Mesenchymal stem cell (in vitro differentiated cells and primary cell): ENCODE results near the gene ALOX5AP.

Experiments
- DNase-seq: peaks from one replicate; pipeline ENCODE4 v3.0.0-alpha.2; 2013
- H2AFZ ChIP-seq: one replicate; pipeline ENCODE4 v1.6.1; 2013; ENCODE audit warnings: low read depth, mild to moderate bottlenecking, control low read depth, inconsistent platforms, low read length, moderate library complexity
- H2AK5ac ChIP-seq: 2 replicates; pipeline ENCODE4 v1.6.1; 2013; ENCODE audit warnings: low read length, moderate library complexity, mild to moderate bottlenecking, inconsistent platforms; ENCODE audit not compliant: severe bottlenecking
- H2BK120ac ChIP-seq: one replicate; pipeline ENCODE4 v1.6.1; 2013; ENCODE audit warnings: low read depth, mild to moderate bottlenecking, inconsistent platforms, low read length, moderate library complexity
- H2BK12ac ChIP-seq, 2 experiments: one replicate each; pipeline ENCODE4 v1.6.1; 2013; ENCODE audit warnings: inconsistent platforms in 2 of 2, low read length in 2 of 2, mild to moderate bottlenecking in 2 of 2, moderate library complexity in 2 of 2, control low read depth in 1 of 2
- H2BK15ac ChIP-seq: one replicate; pipeline ENCODE4 v1.6.1; 2013; ENCODE audit warnings: mild to moderate bottlenecking, low read depth, inconsistent platforms; ENCODE audit not compliant: poor library complexity, severe bottlenecking
- H2BK5ac ChIP-seq: 2 replicates; pipeline ENCODE4 v1.6.1; 2013; ENCODE audit warnings: low read depth, mild to moderate bottlenecking, low read length, control low read depth, inconsistent platforms; ENCODE audit not compliant: poor library complexity, severe bottlenecking
- H3K14ac ChIP-seq, 2 experiments: one replicate each; pipeline ENCODE4 v1.6.1; 2013; ENCODE audit warnings: inconsistent platforms in 2 of 2, low read length in 2 of 2, control low read depth in 1 of 2, mild to moderate bottlenecking in 1 of 2, moderate library complexity in 1 of 2
- H3K18ac ChIP-seq, 2 experiments: one replicate each; pipeline ENCODE4 v1.6.1; 2013; ENCODE audit warnings: inconsistent platforms in 2 of 2, low read length in 2 of 2, control low read depth in 1 of 2, low read depth in 1 of 2, mild to moderate bottlenecking in 1 of 2
- H3K23ac ChIP-seq, 2 experiments: one replicate each; pipeline ENCODE4 v1.6.1; 2013; ENCODE audit warnings: inconsistent platforms in 2 of 2, low read length in 2 of 2, mild to moderate bottlenecking in 2 of 2, moderate library complexity in 2 of 2, control low read depth in 1 of 2
- H3K27ac ChIP-seq: 2 replicates; pipeline ENCODE4 v1.5.1; 2013; ENCODE audit warnings: mild to moderate bottlenecking, moderate library complexity, low read length, control low read depth, inconsistent platforms; ENCODE audit not compliant: poor library complexity, severe bottlenecking
- H3K27me3 ChIP-seq, 2 experiments: 2 replicates each; pipeline versions ENCODE4 v1.6.1 to v1.7.0; 2013; ENCODE audit warnings: low read length in 2 of 2, mild to moderate bottlenecking in 2 of 2, moderate library complexity in 2 of 2, control low read depth in 1 of 2, inconsistent platforms in 1 of 2; ENCODE audit not compliant: control insufficient read depth in 1 of 2, insufficient read depth in 1 of 2
- H3K36me3 ChIP-seq, 2 experiments: 2 replicates each; pipeline versions ENCODE4 v1.6.1 to v1.7.0; 2013; ENCODE audit warnings: low read length in 2 of 2, control low read depth in 1 of 2, inconsistent platforms in 1 of 2, low read depth in 1 of 2, mild to moderate bottlenecking in 1 of 2; ENCODE audit not compliant: insufficient read depth in 2 of 2, control insufficient read depth in 1 of 2
- H3K4ac ChIP-seq, 2 experiments: one replicate each; pipeline ENCODE4 v1.6.1; 2013; ENCODE audit warnings: inconsistent platforms in 2 of 2, low read length in 2 of 2, mild to moderate bottlenecking in 2 of 2, moderate library complexity in 2 of 2, control low read depth in 1 of 2, low read depth in 1 of 2
- H3K4me1 ChIP-seq: 2 replicates; pipeline ENCODE4 v1.6.1; 2013; ENCODE audit warnings: low read depth, low read length, control low read depth; ENCODE audit not compliant: control insufficient read depth, insufficient read depth
- H3K4me2 ChIP-seq: 2 replicates; pipeline ENCODE4 v1.6.1; 2013; ENCODE audit warnings: low read length, mild to moderate bottlenecking, inconsistent platforms; ENCODE audit not compliant: poor library complexity, severe bottlenecking
- H3K4me3 ChIP-seq, 2 experiments: 2 replicates each; pipeline versions ENCODE4 v1.5.1 to v1.7.0; 2013; ENCODE audit warnings: low read length in 2 of 2, mild to moderate bottlenecking in 2 of 2, control low read depth in 1 of 2, low read depth in 1 of 2; ENCODE audit not compliant: insufficient read depth in 1 of 2
- H3K79me1 ChIP-seq: replicated peaks from 2 replicates; pipeline ENCODE4 v1.6.1; 2013; ENCODE audit warnings: mild to moderate bottlenecking, control low read depth, low read length, inconsistent platforms; ENCODE audit not compliant: poor library complexity, severe bottlenecking
- H3K9ac ChIP-seq: 2 replicates; pipeline ENCODE4 v1.7.0; 2013; ENCODE audit warnings: mild to moderate bottlenecking, low read length, moderate library complexity
- H3K9me3 ChIP-seq: 2 replicates; pipeline ENCODE4 v1.7.0; 2013; ENCODE audit warnings: mild to moderate bottlenecking, low read length; ENCODE audit not compliant: control insufficient read depth
- H4K8ac ChIP-seq: one replicate; pipeline ENCODE4 v1.6.1; 2013; ENCODE audit warnings: inconsistent platforms, mild to moderate bottlenecking, low read length, moderate library complexity
- H4K91ac ChIP-seq: one replicate; pipeline ENCODE4 v1.6.1; 2013; ENCODE audit warnings: mild to moderate bottlenecking, low read length, inconsistent platforms
- WGBS: methylation state at CpG from one replicate; pipeline ENCODE4 v1.1.7; 2013; ENCODE audit warnings: mixed read lengths; 5-methylcytosine and 5-hydroxymethylcytosine counted together

Gene ALOX5AP

GRCh38 chr13:30724778-30725177 is 10.6 kb upstream of the ALOX5AP start:
- Histone ChIP-seq H3K79me1 (no peaks in the 10 kb centered on the region), H3K27ac (no peak overlapping the region), H3K4me2 (no peak overlapping the region), H3K18ac (peak overlapping the region in 1 of 2 experiments; percentile 14), H3K36me3 (no peaks in the 10 kb centered on the region), H2BK12ac (no peak overlapping the region), H2BK5ac (no peak overlapping the region), H2AFZ (no peak overlapping the region), H3K14ac (no peak overlapping the region), H3K9ac (no peak overlapping the region), H3K9me3 (no peaks in the 10 kb centered on the region), H3K4me3 (no peak overlapping the region), H2BK15ac (no peak overlapping the region), H4K91ac (no peak overlapping the region), H2AK5ac (no peak overlapping the region), H3K27me3 (no peaks in the 10 kb centered on the region), H3K4ac (no peak overlapping the region), H3K4me1 (no peaks in the 10 kb centered on the region), H4K8ac (no peak overlapping the region), H3K23ac (no peak overlapping the region), H2BK120ac (no peak overlapping the region)
- no peak for DNase-seq
- WGBS: 96% methylated on average over 3 of the region's 3 CpGs

GRCh38 chr13:30725326-30726085 is 9.8 kb upstream of the ALOX5AP start:
- Histone ChIP-seq H3K79me1 (no peaks in the 10 kb centered on the region), H2BK12ac (no peak overlapping the region), H4K91ac (no peak overlapping the region), H3K4me1 (no peaks in the 10 kb centered on the region), H3K9ac (no peak overlapping the region), H3K23ac (no peak overlapping the region), H3K4ac (no peak overlapping the region), H3K27me3 (peaks cover 0 to 3% of the 10 kb centered on the region in 2 experiments), H3K9me3 (no peaks in the 10 kb centered on the region), H4K8ac (no peak overlapping the region), H2AFZ (no peak overlapping the region), H2BK120ac (no peak overlapping the region), H2BK5ac (no peak overlapping the region), H3K4me3 (no peak overlapping the region), H3K4me2 (no peak overlapping the region), H3K14ac (no peak overlapping the region), H2BK15ac (no peak overlapping the region), H3K27ac (no peak overlapping the region), H2AK5ac (no peak overlapping the region), H3K36me3 (no peaks in the 10 kb centered on the region), H3K18ac (no peak overlapping the region)
- no peak for DNase-seq
- 100% methylated on average over 2 of the region's 2 CpGs for WGBS

- H2BK5ac ChIP-seq: no peak overlapping the region
- H2BK120ac ChIP-seq: no peak overlapping the region
- no peaks in the 10 kb centered on the region for H3K9me3 ChIP-seq
- DNase-seq: no peak
- no peak overlapping the region for H3K27ac ChIP-seq
- H3K4ac ChIP-seq: no peak overlapping the region
- no peak overlapping the region for H3K23ac ChIP-seq
- no peak overlapping the region for H4K8ac ChIP-seq
- no peaks in the 10 kb centered on the region for H3K36me3 ChIP-seq
- WGBS: 77% methylated on average over 1 of the region's 1 CpG
- no peak overlapping the region for H3K4me2 ChIP-seq
- H2AFZ ChIP-seq: no peak overlapping the region
- H3K9ac ChIP-seq: no peak overlapping the region
- H3K4me3 ChIP-seq: no peak overlapping the region
- no peak overlapping the region for H3K18ac ChIP-seq
- no peak overlapping the region for H3K14ac ChIP-seq
- peak overlapping the region; percentile 9 for H2BK15ac ChIP-seq
- H3K79me1 ChIP-seq: no peaks in the 10 kb centered on the region
- H2AK5ac ChIP-seq: no peak overlapping the region
- H3K4me1 ChIP-seq: no peaks in the 10 kb centered on the region
- H4K91ac ChIP-seq: no peak overlapping the region
- H2BK12ac ChIP-seq: no peak overlapping the region
- peaks cover 0 to 9% of the 10 kb centered on the region in 2 experiments for H3K27me3 ChIP-seq
Measured at GRCh38 chr13:30726192-30726591, 9.2 kb upstream of the ALOX5AP start.

DNA sequence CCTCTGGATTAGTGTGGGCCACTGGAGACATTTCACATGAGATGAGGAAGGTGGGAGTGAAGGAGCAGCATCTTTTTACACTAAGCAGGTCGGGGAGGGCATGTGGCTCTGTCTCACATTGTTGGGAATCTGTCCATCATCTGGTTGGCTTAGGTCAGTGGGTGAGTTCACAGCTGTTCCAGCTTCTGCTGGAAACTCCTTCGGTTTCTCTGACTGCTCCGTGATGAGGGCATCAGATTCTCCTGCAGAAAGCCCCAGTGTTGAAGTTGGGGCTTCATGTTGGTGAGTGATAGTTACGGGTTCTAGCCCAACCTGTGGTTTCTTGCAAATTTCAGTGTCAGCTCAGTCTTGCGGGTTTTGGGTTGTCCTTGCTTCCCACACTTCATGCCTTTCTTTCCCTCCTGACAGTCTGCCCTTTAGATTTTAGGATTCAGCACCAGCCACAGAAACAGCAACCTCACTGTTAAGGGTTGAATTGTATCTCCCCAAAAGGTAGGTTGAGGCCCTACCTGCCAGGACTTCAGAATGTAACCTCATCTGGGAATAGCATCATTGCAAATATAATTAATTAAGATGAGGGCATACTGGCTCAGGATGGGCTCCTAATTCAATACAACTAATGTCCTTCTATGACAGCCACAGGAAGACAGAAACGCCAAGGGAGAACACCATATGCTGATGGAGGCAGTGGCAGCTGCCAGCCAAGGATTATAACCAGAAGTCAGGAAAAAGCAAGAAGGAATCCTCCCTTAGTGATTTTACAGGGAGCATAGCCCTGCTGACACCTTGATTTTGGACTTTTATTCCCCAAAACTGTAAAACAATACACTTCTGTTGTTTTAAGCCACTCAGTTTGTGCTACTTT is 7.6 kb upstream of the ALOX5AP start:
- Histone ChIP-seq H3K4me1 (no peaks in the 10 kb centered on the region), H3K36me3 (no peaks in the 10 kb centered on the region), H3K4me3 (no peak overlapping the region), H2AFZ (no peak overlapping the region), H2AK5ac (no peak overlapping the region), H2BK5ac (no peak overlapping the region), H3K23ac (no peak overlapping the region), H3K9me3 (no peaks in the 10 kb centered on the region), H3K27ac (no peak overlapping the region), H4K91ac (no peak overlapping the region), H2BK120ac (no peak overlapping the region), H3K4ac (no peak overlapping the region), H4K8ac (no peak overlapping the region), H3K79me1 (no peaks in the 10 kb centered on the region), H2BK15ac (no peak overlapping the region), H3K14ac (no peak overlapping the region), H3K4me2 (no peak overlapping the region), H2BK12ac (no peak overlapping the region), H3K18ac (no peak overlapping the region), H3K9ac (no peak overlapping the region), H3K27me3 (peaks cover 0 to 21% of the 10 kb centered on the region in 2 experiments)
- no peak for DNase-seq
- 85% methylated on average over 6 of the region's 6 CpGs for WGBS
